SK-N-SH treated with all-trans-retinoic acid at 6 μM for 48 hours (cell line): Measurements from ENCODE around the gene RAMP1.

ENCODE experiments used
- ATAC-seq: fragments of 200-7000 bp; cut with Tn5 transposase; 3 replicates; pipeline ENCODE4 v1.9.1; 2020; ENCODE audit warnings: mild to moderate bottlenecking, moderate library complexity
- ARNTL ChIP-seq: fragments of 450-650 bp; formaldehyde crosslinking; IDR thresholded peaks from 2 replicates; pipeline ENCODE4 v1.5.0; 2020; ENCODE audit warnings: low read depth, mild to moderate bottlenecking, moderate library complexity, borderline replicate concordance
- BACH2 ChIP-seq: fragments of 250-450 bp; sonication (Bioruptor Pico); IDR thresholded peaks from 2 replicates; pipeline ENCODE4 v1.9.0; 2021; ENCODE audit warnings: mild to moderate bottlenecking, borderline replicate concordance
- CSDC2 ChIP-seq: fragments of 250-450 bp; sonication (Bioruptor Pico); IDR thresholded peaks from 2 replicates; pipeline ENCODE4 v1.5.0; 2020; ENCODE audit warnings: mild to moderate bottlenecking, moderate library complexity
- GLIS3 ChIP-seq: fragments of 250-450 bp; sonication (Bioruptor Pico); IDR thresholded peaks from 2 replicates; pipeline ENCODE4 v1.5.0; 2020; ENCODE audit warnings: mild to moderate bottlenecking, moderate library complexity
- ISL1 ChIP-seq: fragments of 250-450 bp; sonication (Bioruptor Pico); IDR thresholded peaks from 2 replicates; pipeline ENCODE4 v2.1.2; 2022; ENCODE audit warnings: mild to moderate bottlenecking, moderate library complexity
- OSR1 ChIP-seq: fragments of 250-450 bp; sonication (Bioruptor Pico); IDR thresholded peaks from 2 replicates; pipeline ENCODE4 v1.8.0; 2022; ENCODE audit warnings: moderate library complexity, mild to moderate bottlenecking, inconsistent platforms
- PPARA ChIP-seq: fragments of 250-450 bp; sonication (Bioruptor Pico); IDR thresholded peaks from 2 replicates; pipeline ENCODE4 v1.5.0; 2020; ENCODE audit warnings: mild to moderate bottlenecking, borderline replicate concordance
- RARB ChIP-seq: fragments of 250-450 bp; sonication (Bioruptor Pico); IDR thresholded peaks from 2 replicates; pipeline ENCODE4 v1.8.0; 2021; ENCODE audit warnings: mild to moderate bottlenecking, moderate library complexity
- SNAI2 ChIP-seq: fragments of 250-450 bp; sonication (Bioruptor Pico); IDR thresholded peaks from 2 replicates; pipeline ENCODE4 v1.5.0; 2020; ENCODE audit warnings: mild to moderate bottlenecking, moderate library complexity
- TCF4 ChIP-seq: fragments of 250-450 bp; sonication (Bioruptor Pico); IDR thresholded peaks from 2 replicates; pipeline ENCODE4 v1.8.0; 2021; ENCODE audit warnings: mild to moderate bottlenecking, moderate library complexity, borderline replicate concordance
- TOX ChIP-seq: fragments of 250-450 bp; sonication (Bioruptor Pico); IDR thresholded peaks from 2 replicates; pipeline ENCODE4 v1.8.0; 2021; ENCODE audit warnings: mild to moderate bottlenecking, moderate library complexity, borderline replicate concordance
- ZC3H10 ChIP-seq: fragments of 250-450 bp; sonication (Bioruptor Pico); IDR thresholded peaks from 2 replicates; pipeline ENCODE4 v1.5.1; 2021; ENCODE audit warnings: mild to moderate bottlenecking, moderate library complexity
- ZFP3 ChIP-seq: fragments of 250-450 bp; sonication (Bioruptor Pico); IDR thresholded peaks from 2 replicates; pipeline ENCODE4 v1.5.0; 2020; ENCODE audit warnings: mild to moderate bottlenecking, moderate library complexity
- ZFP30 ChIP-seq: fragments of 450-650 bp; formaldehyde crosslinking; IDR thresholded peaks from 2 replicates; pipeline ENCODE4 v1.5.0; 2022; ENCODE audit warnings: mild to moderate bottlenecking, moderate library complexity
- ZNF565 ChIP-seq: fragments of 450-650 bp; formaldehyde crosslinking; conservative IDR thresholded peaks from 2 replicates; pipeline ENCODE4 v1.5.0; 2020; ENCODE audit warnings: low read depth, mild to moderate bottlenecking, moderate library complexity
- ZNF8 ChIP-seq: fragments of 450-650 bp; formaldehyde crosslinking; IDR thresholded peaks from 2 replicates; pipeline ENCODE4 v1.5.0; 2020; ENCODE audit warnings: mild to moderate bottlenecking, moderate library complexity
- TF ChIP-seq, protein P1 (sequence below): fragments of 250-450 bp; sonication (Bioruptor Pico); IDR thresholded peaks from 2 replicates; pipeline ENCODE4 v1.8.0; 2020; ENCODE audit warnings: mild to moderate bottlenecking, moderate library complexity, borderline replicate concordance
- TF ChIP-seq, protein P2 (sequence below): fragments of 250-450 bp; sonication (Bioruptor Pico); IDR thresholded peaks from 2 replicates; pipeline ENCODE4 v1.5.0; 2020; ENCODE audit warnings: mild to moderate bottlenecking, moderate library complexity
- TF ChIP-seq, protein P3 (sequence below): fragments of 250-450 bp; sonication (Bioruptor Pico); IDR thresholded peaks from 2 replicates; pipeline ENCODE4 v1.5.1; 2021; ENCODE audit warnings: mild to moderate bottlenecking, moderate library complexity
- TF ChIP-seq, protein P4 (sequence below): fragments of 250-450 bp; sonication (Bioruptor Pico); IDR thresholded peaks from 2 replicates; pipeline ENCODE4 v1.8.0; 2021; ENCODE audit warnings: low read depth, mild to moderate bottlenecking, moderate library complexity, borderline replicate concordance

RAMP1 gene

DNA sequence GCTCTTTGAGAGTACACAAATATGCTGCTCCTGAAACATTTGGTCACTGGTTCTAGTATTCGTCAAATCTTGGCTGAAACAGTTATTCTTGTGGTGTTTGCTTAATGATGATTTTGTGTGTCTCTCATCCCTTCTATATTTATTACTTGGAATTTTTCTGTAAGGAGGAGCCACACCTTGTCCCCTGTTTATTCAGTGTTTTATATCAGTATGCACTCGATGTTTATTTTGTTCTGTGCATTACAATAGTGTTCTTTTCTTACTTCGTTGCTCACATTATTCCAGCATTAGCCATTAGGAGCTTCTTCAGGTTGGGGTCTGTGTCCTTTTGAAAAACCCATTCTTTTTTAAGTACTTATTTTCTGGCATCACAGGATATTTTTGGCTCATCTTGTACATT lies 5.1 kb upstream of the RAMP1 start:
- ATAC-seq = no peak
- TF ChIP-seq TCF4 (CRISPR knock-in tag) = no peak
- TF ChIP-seq ARNTL (CRISPR knock-in tag) = no peak
- TF ChIP-seq OSR1 = no peak
- no peak for TF ChIP-seq PPARA (CRISPR knock-in tag)

DNA sequence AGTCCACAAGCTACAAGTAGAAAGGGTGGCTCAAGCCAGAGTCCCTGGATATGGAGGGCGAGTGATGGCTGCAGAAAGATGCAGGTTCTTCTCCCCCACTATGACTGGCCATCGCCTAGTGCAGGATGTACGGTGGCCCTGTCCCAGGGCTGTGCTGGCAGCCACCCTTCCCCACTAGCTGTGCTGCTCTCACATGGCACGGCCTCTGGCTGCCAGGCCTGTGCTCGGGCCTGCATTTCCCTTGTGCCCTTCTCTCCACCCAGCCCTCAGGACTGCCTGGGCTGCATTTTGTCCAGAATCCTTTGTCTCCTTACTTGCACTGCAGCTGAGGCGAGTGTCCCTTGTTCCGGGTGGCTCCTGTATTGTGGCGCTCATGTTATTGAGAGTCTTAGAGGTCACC lies 1.6 kb upstream of the RAMP1 start:
- ATAC-seq = no peak
- no peak for TF ChIP-seq ZC3H10 (CRISPR knock-in tag)
- TF ChIP-seq, protein P1, sequence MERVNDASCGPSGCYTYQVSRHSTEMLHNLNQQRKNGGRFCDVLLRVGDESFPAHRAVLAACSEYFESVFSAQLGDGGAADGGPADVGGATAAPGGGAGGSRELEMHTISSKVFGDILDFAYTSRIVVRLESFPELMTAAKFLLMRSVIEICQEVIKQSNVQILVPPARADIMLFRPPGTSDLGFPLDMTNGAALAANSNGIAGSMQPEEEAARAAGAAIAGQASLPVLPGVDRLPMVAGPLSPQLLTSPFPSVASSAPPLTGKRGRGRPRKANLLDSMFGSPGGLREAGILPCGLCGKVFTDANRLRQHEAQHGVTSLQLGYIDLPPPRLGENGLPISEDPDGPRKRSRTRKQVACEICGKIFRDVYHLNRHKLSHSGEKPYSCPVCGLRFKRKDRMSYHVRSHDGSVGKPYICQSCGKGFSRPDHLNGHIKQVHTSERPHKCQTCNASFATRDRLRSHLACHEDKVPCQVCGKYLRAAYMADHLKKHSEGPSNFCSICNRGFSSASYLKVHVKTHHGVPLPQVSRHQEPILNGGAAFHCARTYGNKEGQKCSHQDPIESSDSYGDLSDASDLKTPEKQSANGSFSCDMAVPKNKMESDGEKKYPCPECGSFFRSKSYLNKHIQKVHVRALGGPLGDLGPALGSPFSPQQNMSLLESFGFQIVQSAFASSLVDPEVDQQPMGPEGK (CRISPR knock-in tag) = no peak
- TF ChIP-seq ISL1 (CRISPR knock-in tag) = no peak
- TF ChIP-seq, protein P2, sequence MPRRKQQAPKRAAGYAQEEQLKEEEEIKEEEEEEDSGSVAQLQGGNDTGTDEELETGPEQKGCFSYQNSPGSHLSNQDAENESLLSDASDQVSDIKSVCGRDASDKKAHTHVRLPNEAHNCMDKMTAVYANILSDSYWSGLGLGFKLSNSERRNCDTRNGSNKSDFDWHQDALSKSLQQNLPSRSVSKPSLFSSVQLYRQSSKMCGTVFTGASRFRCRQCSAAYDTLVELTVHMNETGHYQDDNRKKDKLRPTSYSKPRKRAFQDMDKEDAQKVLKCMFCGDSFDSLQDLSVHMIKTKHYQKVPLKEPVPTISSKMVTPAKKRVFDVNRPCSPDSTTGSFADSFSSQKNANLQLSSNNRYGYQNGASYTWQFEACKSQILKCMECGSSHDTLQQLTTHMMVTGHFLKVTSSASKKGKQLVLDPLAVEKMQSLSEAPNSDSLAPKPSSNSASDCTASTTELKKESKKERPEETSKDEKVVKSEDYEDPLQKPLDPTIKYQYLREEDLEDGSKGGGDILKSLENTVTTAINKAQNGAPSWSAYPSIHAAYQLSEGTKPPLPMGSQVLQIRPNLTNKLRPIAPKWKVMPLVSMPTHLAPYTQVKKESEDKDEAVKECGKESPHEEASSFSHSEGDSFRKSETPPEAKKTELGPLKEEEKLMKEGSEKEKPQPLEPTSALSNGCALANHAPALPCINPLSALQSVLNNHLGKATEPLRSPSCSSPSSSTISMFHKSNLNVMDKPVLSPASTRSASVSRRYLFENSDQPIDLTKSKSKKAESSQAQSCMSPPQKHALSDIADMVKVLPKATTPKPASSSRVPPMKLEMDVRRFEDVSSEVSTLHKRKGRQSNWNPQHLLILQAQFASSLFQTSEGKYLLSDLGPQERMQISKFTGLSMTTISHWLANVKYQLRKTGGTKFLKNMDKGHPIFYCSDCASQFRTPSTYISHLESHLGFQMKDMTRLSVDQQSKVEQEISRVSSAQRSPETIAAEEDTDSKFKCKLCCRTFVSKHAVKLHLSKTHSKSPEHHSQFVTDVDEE (CRISPR knock-in tag) = no peak
- TF ChIP-seq, protein P3, sequence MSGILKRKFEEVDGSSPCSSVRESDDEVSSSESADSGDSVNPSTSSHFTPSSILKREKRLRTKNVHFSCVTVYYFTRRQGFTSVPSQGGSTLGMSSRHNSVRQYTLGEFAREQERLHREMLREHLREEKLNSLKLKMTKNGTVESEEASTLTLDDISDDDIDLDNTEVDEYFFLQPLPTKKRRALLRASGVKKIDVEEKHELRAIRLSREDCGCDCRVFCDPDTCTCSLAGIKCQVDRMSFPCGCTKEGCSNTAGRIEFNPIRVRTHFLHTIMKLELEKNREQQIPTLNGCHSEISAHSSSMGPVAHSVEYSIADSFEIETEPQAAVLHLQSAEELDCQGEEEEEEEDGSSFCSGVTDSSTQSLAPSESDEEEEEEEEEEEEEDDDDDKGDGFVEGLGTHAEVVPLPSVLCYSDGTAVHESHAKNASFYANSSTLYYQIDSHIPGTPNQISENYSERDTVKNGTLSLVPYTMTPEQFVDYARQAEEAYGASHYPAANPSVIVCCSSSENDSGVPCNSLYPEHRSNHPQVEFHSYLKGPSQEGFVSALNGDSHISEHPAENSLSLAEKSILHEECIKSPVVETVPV = no peak
- no peak for TF ChIP-seq ARNTL (CRISPR knock-in tag)
- no peak for TF ChIP-seq GLIS3
- no peak for TF ChIP-seq CSDC2 (CRISPR knock-in tag)
- TF ChIP-seq RARB (CRISPR knock-in tag) = no peak
- no peak for TF ChIP-seq ZNF565 (CRISPR knock-in tag)
- TF ChIP-seq SNAI2 (CRISPR knock-in tag) = no peak
- TF ChIP-seq PPARA (CRISPR knock-in tag) = no peak
- TF ChIP-seq TCF4 (CRISPR knock-in tag) = no peak
- TF ChIP-seq TOX (CRISPR knock-in tag) = no peak
- TF ChIP-seq ZFP30 (CRISPR knock-in tag) = no peak
- TF ChIP-seq, protein P4, sequence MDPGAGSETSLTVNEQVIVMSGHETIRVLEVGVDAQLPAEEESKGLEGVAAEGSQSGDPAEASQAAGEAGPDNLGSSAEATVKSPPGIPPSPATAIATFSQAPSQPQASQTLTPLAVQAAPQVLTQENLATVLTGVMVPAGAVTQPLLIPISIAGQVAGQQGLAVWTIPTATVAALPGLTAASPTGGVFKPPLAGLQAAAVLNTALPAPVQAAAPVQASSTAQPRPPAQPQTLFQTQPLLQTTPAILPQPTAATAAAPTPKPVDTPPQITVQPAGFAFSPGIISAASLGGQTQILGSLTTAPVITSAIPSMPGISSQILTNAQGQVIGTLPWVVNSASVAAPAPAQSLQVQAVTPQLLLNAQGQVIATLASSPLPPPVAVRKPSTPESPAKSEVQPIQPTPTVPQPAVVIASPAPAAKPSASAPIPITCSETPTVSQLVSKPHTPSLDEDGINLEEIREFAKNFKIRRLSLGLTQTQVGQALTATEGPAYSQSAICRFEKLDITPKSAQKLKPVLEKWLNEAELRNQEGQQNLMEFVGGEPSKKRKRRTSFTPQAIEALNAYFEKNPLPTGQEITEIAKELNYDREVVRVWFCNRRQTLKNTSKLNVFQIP (CRISPR knock-in tag) = no peak
- no peak for TF ChIP-seq ZNF8 (CRISPR knock-in tag)
- TF ChIP-seq BACH2 (CRISPR knock-in tag) = no peak

DNA sequence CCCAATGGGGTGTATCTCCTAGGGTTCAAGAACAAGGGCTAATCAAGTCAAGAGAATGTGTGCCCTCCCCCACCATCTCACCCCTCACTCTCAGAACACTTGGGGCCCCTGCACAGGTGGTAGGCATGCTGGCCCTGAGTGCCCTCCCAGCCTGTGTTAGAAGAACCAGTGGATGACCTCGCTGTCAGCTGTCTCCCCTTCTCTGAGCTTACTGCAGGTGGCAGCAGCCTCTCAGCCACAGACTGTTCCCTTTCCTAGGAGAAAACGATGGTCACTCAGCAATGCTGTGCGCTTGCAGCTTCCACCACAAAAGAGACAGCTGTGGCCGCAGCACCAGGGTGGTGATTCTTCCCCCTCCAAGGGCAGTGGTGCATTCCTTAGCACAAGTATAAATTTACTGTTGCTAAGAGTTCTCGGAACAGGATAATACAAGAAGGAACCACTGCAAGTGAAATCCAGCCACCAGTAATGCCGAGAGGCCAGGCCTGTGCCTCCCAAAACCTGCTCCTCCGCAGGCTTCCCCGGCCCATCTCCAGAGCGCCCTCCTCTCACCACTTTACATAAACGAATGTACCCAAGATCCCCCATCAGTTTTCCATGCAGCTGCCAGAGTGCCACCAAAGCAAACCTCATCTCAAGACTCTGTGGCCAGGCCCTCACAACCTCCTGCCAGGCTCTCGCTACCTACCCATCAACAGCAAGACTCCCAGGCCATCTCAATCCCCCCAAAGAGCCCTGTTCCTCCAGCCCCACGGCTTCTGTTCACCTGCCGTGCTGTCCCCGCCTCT lies 935 bp upstream of the RAMP1 start:
- ATAC-seq = peak; percentile 94

More for the DNA sequence above, 935 bp upstream of the RAMP1 start:
- TF ChIP-seq GLIS3 (no peak), TCF4 (CRISPR knock-in tag) (no peak), ZNF8 (CRISPR knock-in tag) (no peak), ZFP3 (CRISPR knock-in tag) (no peak; the same call in 1 of the 2 replicates), BACH2 (CRISPR knock-in tag) (no peak), ZNF565 (CRISPR knock-in tag) (no peak), CSDC2 (CRISPR knock-in tag) (no peak), ARNTL (CRISPR knock-in tag) (no peak), ZC3H10 (CRISPR knock-in tag) (no peak), ISL1 (CRISPR knock-in tag) (no peak)
- TF ChIP-seq, protein P2 (CRISPR knock-in tag) = no peak
- TF ChIP-seq, protein P4 (CRISPR knock-in tag) = no peak
- TF ChIP-seq, protein P1 (CRISPR knock-in tag) = no peak
